CD4-positive, alpha-beta T cell treated with Interferon gamma for 1 hour (primary cell): ENCODE data around the gene LRRC27.
A peak's percentile ranks its signal among the peaks of the same experiment; 100 is the strongest.
"Not testable (repeated sequence)": the region's sequence is repeated elsewhere in the genome, so short reads cannot be mapped to it uniquely, and the experiment has no call there.

Experiments used
- DNase-seq: peaks from one replicate; pipeline ENCODE4 v3.0.0-alpha.2; 2020

The LRRC27 gene

GRCh38 chr10:132316133-132316532 is 15.9 kb upstream of the LRRC27 start:
- no peak for DNase-seq

- DNase-seq: not testable (repeated sequence)
Observed at GRCh38 chr10:132317477-132317876, 14.5 kb upstream of the LRRC27 start.

- no peak for DNase-seq
Observed at GRCh38 chr10:132319853-132320653, 11.9 kb upstream of the LRRC27 start.

- no peak for DNase-seq
Observed at GRCh38 chr10:132320654-132321469, 11.1 kb upstream of the LRRC27 start.

- DNase-seq: no peak
Observed at GRCh38 chr10:132321726-132322125, 10.3 kb upstream of the LRRC27 start.

GRCh38 chr10:132322586-132323048 is 9.4 kb upstream of the LRRC27 start:
- no peak for DNase-seq

GRCh38 chr10:132324186-132324585 is 7.8 kb upstream of the LRRC27 start:
- no peak for DNase-seq

- DNase-seq: no peak
Observed at GRCh38 chr10:132326344-132326889, 5.6 kb upstream of the LRRC27 start.

GRCh38 chr10:132326925-132327324 is 5.1 kb upstream of the LRRC27 start:
- no peak for DNase-seq

- DNase-seq: no peak
Observed at GRCh38 chr10:132328106-132328505, 3.9 kb upstream of the LRRC27 start.

GRCh38 chr10:132328738-132329137 is 3.3 kb upstream of the LRRC27 start:
- no peak for DNase-seq

GRCh38 chr10:132329565-132330485 is 2.2 kb upstream of the LRRC27 start:
- no peak for DNase-seq

- no peak for DNase-seq
Observed at GRCh38 chr10:132330486-132330833, 1.5 kb upstream of the LRRC27 start.

GRCh38 chr10:132332433-132332754 is 401 bp downstream of the LRRC27 start:
- no peak for DNase-seq

- DNase-seq: no peak
Observed at GRCh38 chr10:132333386-132333785, 1.4 kb downstream of the LRRC27 start.

GRCh38 chr10:132334631-132335188 is 2.7 kb downstream of the LRRC27 start:
- no peak for DNase-seq

GRCh38 chr10:132335189-132336063 is 3.4 kb downstream of the LRRC27 start:
- DNase-seq: peak; percentile 81

- DNase-seq: no peak
Observed at GRCh38 chr10:132336064-132336746, 4.2 kb downstream of the LRRC27 start.

GRCh38 chr10:132336919-132337407 is 5.0 kb downstream of the LRRC27 start:
- DNase-seq: no peak

GRCh38 chr10:132337854-132338253 is 5.9 kb downstream of the LRRC27 start:
- not testable (repeated sequence) for DNase-seq

GRCh38 chr10:132338876-132339275 is 6.9 kb downstream of the LRRC27 start:
- DNase-seq: no peak
